HG03025 (cell line): ENCODE data around the gene AGL.
"Not testable (repeated sequence)": the region's sequence is repeated elsewhere in the genome, so short reads cannot be mapped to it uniquely, and the experiment has no call there.

Source experiments
- ATAC-seq: cut with Tn5 transposase; IDR thresholded peaks from one replicate; pipeline ENCODE4 v1.9.1; 2021; ENCODE audit warnings: mild to moderate bottlenecking, moderate library complexity; ENCODE audit not compliant: unreplicated experiment, low FRiP score

The AGL gene

DNA sequence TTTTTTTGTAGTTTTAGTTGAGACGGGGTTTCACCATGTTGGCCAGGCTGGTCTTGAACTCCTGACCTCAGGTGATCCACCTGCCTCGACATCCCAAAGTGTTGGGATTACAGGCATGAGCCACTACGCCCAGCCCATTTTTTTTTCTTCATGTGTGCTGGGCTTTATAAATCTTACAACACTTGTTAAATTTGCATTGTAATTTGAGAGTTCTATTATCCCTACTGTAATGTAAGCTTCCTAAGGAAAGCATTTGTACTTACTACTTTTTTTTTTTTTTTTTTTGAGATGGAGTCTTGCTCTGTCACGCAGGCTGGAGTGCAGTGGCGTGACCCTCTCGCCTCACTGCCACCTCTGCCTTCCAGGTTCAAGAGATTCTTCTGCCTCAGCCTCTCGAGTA lies 121.9 kb downstream of the AGL start:
- ATAC-seq = not testable (repeated sequence)
